ENCODE results near the gene TWF2. TPM values are rescaled to one million over a fixed set of nuclear protein-coding genes. Genes with fewer than 3 reads are reported as not detected.
"Not testable (repeated sequence)": the region's sequence is repeated elsewhere in the genome, so short reads cannot be mapped to it uniquely, and the experiment has no call there.

Gene TWF2
- polyA plus RNA-seq, 3 donors, result 141 to 199 (median 176) TPM

DNA sequence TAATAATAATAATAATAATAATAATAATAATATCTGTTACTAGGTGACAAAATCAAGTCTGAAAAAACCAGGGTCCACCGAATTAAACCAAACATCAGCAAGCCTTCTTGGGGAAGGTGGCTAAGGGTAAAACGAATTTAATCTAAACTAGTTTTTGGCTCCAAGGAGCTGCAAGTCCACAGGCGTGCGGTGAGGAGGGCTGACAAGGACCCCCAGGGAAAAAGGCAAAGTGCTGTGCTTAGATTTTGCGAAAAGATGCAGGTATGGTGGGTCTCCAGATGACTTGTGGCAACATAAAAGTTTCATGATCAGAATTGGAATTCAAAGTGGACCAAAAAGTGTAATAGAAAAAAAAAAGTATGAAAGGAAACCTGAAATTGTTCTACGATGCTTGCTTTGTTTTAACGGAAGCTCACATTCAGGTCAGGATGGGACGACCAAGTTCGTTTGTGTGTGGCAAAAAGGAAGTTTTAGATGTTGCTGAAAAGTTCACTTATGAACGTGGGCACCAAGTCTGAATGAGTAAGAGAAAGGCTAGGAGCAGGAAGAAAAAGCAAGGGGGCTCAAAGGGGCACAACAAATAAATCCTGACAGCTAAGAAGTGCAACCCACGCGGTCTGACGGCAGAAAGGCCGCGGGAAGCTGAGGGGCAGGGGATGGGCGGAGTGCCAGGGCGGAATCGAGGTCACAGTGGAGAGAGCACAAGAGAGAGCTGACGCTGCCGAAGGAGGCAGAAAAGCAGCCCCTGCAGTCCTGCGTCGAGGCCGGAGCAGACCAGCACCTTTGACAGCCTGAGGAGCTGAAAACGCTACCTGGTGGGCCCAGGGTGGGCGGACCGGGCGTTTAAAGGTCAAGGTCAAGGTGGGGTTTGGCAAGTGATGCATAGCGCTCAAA, 38.4 kb upstream of the TWF2 start:
- Histone ChIP-seq H3K79me2 (ENCODE audit: insufficient read depth, low read length) (peaks cover 72% of the 10 kb centered on the region), H3K4me3 (replicated peaks in 1 of 3; ENCODE audit: low read depth in 2 of 3, low read length in 3 of 3) (peak overlapping the region; percentile 74 to 97 (median 89)), H3K36me3 (replicated peaks in 1 of 2; ENCODE audit: control insufficient read depth in 1 of 2, insufficient read depth in 2 of 2, low read length in 2 of 2) (peaks cover 12 to 31% of the 10 kb centered on the region in 2 donors), H3K4me2 (replicated peaks; ENCODE audit: extremely low read depth, low read length, poor library complexity, severe bottlenecking) (peak overlapping the region; percentile 97), H3K4me1 (ENCODE audit: control insufficient read depth in 1 of 2, insufficient read depth in 2 of 2, low read length in 2 of 2) (peaks cover 28 to 54% of the 10 kb centered on the region in 2 donors), H4K20me1 (ENCODE audit: insufficient read depth, low read length) (peaks cover 52% of the 10 kb centered on the region), H3K9me3 (replicated peaks in 1 of 2; ENCODE audit: control insufficient read depth in 1 of 2, insufficient read depth in 1 of 2, low read length in 2 of 2) (no peaks in the 10 kb centered on the region), H2AFZ (ENCODE audit: insufficient read depth, low read depth, low read length, poor library complexity, severe bottlenecking) (no peak overlapping the region), H3K27me3 (ENCODE audit: control insufficient read depth in 2 of 2, insufficient read depth in 2 of 2, low read length in 2 of 2) (no peaks in the 10 kb centered on the region), H3K27ac (ENCODE audit: low read depth in 1 of 2, low read length in 2 of 2) (peak overlapping the region; percentile 93 to 97), H3K9ac (ENCODE audit: insufficient read depth, low read length, poor library complexity, severe bottlenecking) (peak overlapping the region; percentile 83)
- Mint-ChIP-seq H3K4me3 (peak overlapping the region; percentile 98 to 100), H3K9me3 (no peaks in the 10 kb centered on the region), H3K36me3 (peaks cover 21 to 44% of the 10 kb centered on the region in 2 donors), H3K27ac (peak overlapping the region; percentile 95 to 99 (median 97)), H3K27me3 (ENCODE audit: low read depth in 3 of 3) (peaks cover 0 to 4% (median 0%) of the 10 kb centered on the region in 3 donors), H3K4me1 (peaks cover 58% of the 10 kb centered on the region)
- 1% methylated on average over 22 of the region's 28 CpGs for WGBS (ENCODE audit: insufficient coverage)
- intact Hi-C loops (cut with micrococcal nuclease), result loop anchor here (5.0 kb wide), 1 partner anchor 35 kb away; no protein-coding TSS in a partner anchor
- no peak for TF ChIP-seq CTCF (IDR thresholded peaks at IDR 0.05)
- DNase-seq, result peak in 2 of 3 donors; percentile 30 to 31

GRCh38 chr3:52274781-52275180, 35.8 kb upstream of the TWF2 start:
- not testable (repeated sequence) for H3K4me2 ChIP-seq (replicated peaks; ENCODE audit: extremely low read depth, low read length, poor library complexity, severe bottlenecking); H3K9me3 Mint-ChIP-seq; H3K9ac ChIP-seq (ENCODE audit: insufficient read depth, low read length, poor library complexity, severe bottlenecking); H2AFZ ChIP-seq (ENCODE audit: insufficient read depth, low read depth, low read length, poor library complexity, severe bottlenecking); DNase-seq; H3K4me3 Mint-ChIP-seq; H3K27me3 ChIP-seq (ENCODE audit: control insufficient read depth in 2 of 2, insufficient read depth in 2 of 2, low read length in 2 of 2); H3K9me3 ChIP-seq (replicated peaks in 1 of 2; ENCODE audit: control insufficient read depth in 1 of 2, insufficient read depth in 1 of 2, low read length in 2 of 2); H3K4me3 ChIP-seq (replicated peaks in 1 of 3; ENCODE audit: low read depth in 2 of 3, low read length in 3 of 3); H3K27me3 Mint-ChIP-seq (ENCODE audit: low read depth in 3 of 3)
- WGBS (ENCODE audit: insufficient coverage), result 95% methylated on average over 14 of the region's 18 CpGs
- Mint-ChIP-seq H3K4me1 (peaks cover 77% of the 10 kb centered on the region), H3K27ac (peak overlapping the region in 2 of 7 donors; percentile 80 to 82), H3K36me3 (peaks cover 27 to 51% of the 10 kb centered on the region in 2 donors)
- intact Hi-C loops (cut with micrococcal nuclease), result loop anchor here (5.0 kb wide), 1 partner anchor 32 kb away; no protein-coding TSS in a partner anchor
- Histone ChIP-seq H3K36me3 (replicated peaks in 1 of 2; ENCODE audit: control insufficient read depth in 1 of 2, insufficient read depth in 2 of 2, low read length in 2 of 2) (peaks cover 12 to 44% of the 10 kb centered on the region in 2 donors), H4K20me1 (ENCODE audit: insufficient read depth, low read length) (peaks cover 77% of the 10 kb centered on the region), H3K79me2 (ENCODE audit: insufficient read depth, low read length) (peaks cover 92% of the 10 kb centered on the region), H3K27ac (ENCODE audit: low read depth in 1 of 2, low read length in 2 of 2) (peak overlapping the region in 1 of 2 donors; percentile 59), H3K4me1 (ENCODE audit: control insufficient read depth in 1 of 2, insufficient read depth in 2 of 2, low read length in 2 of 2) (peaks cover 49 to 79% of the 10 kb centered on the region in 2 donors)

All from CD14-positive monocyte (primary cell).